H1 (cell line): ENCODE measurements around the gene MYO3A. TPM values are rescaled to one million over a fixed set of nuclear protein-coding genes. Genes with fewer than 3 reads are reported as not detected.

Experiments
- CTCF ChIA-PET: fragments of 300-600 bp; sonication (Branson Sonifier 250); formaldehyde crosslinking; loops from one replicate; lab custom pipeline; 2021; ENCODE audit not compliant: partially characterized antibody; lab: Charles Lee
- POLR2A ChIA-PET: fragments of 300-600 bp; sonication (Branson Sonifier 250); formaldehyde crosslinking; loops from one replicate; lab custom pipeline; 2021; ENCODE audit warnings: inconsistent platforms; ENCODE audit not compliant: partially characterized antibody; lab: Charles Lee
- DNase-seq, 2 experiments: peaks; one replicate each; pipeline versions ENCODE4 v3.0.0 to v3.0.0-alpha.2; 2010 to 2022; ENCODE audit warnings: low spot score in 2 of 2, low read depth in 1 of 2, mixed read lengths in 1 of 2
- FAIRE-seq: peaks from 2 replicates; lab custom pipeline; 2011; peaks lifted over from hg19 to GRCh38; lab: Jason Lieb, UNC
- H2AFZ ChIP-seq: 2 replicates; pipeline ENCODE4 v1.8.1; 2012; ENCODE audit warnings: low read length, inconsistent platforms
- H2AK5ac ChIP-seq: 2 replicates; pipeline ENCODE4 v1.6.1; 2013; ENCODE audit warnings: low read depth, low read length
- H2BK120ac ChIP-seq: replicated peaks from 2 replicates; pipeline ENCODE3; 2013; ENCODE audit warnings: low read depth, low read length, inconsistent platforms
- H2BK12ac ChIP-seq: 2 replicates; pipeline ENCODE4 v1.6.1; 2013; ENCODE audit warnings: low read depth, low read length
- H2BK15ac ChIP-seq: 2 replicates; pipeline ENCODE4 v1.6.1; 2013; ENCODE audit warnings: low read length
- H2BK20ac ChIP-seq: 2 replicates; pipeline ENCODE4 v1.6.1; 2013; ENCODE audit warnings: low read length
- H2BK5ac ChIP-seq: 2 replicates; pipeline ENCODE4 v1.6.1; 2013; ENCODE audit warnings: low read depth, low read length
- H3K14ac ChIP-seq: 2 replicates; pipeline ENCODE4 v1.6.1; 2013; ENCODE audit warnings: inconsistent platforms; ENCODE audit not compliant: insufficient read length
- H3K18ac ChIP-seq: 2 replicates; pipeline ENCODE4 v1.6.1; 2013; ENCODE audit warnings: low read length; ENCODE audit errors: extremely low read depth
- H3K23ac ChIP-seq: 2 replicates; pipeline ENCODE4 v1.6.1; 2013; ENCODE audit warnings: inconsistent platforms; ENCODE audit not compliant: insufficient read length
- H3K23me2 ChIP-seq: 2 replicates; pipeline ENCODE4 v1.6.1; 2013; ENCODE audit warnings: low read depth, low read length
- H3K27ac ChIP-seq: 2 replicates; pipeline ENCODE4 v1.6.1; 2011; ENCODE audit warnings: low read depth, low read length, inconsistent platforms
- H3K27me3 ChIP-seq, 4 experiments: replicated peaks in 1 of 4; 1 replicate in 1 of 4; 2 replicates in 3 of 4; pipeline versions ENCODE4 v1.6.1 to v1.8.1; 2011 to 2013; ENCODE audit warnings: low read length in 3 of 4, mild to moderate bottlenecking in 3 of 4, inconsistent platforms in 2 of 4, mixed read lengths in 2 of 4, moderate library complexity in 1 of 4; ENCODE audit not compliant: control insufficient read depth in 3 of 4, insufficient read depth in 3 of 4; ENCODE audit errors: extremely low read depth in 1 of 4
- H3K36me3 ChIP-seq, 4 experiments: 2 replicates each; pipeline versions ENCODE4 v1.6.1 to v1.8.1; 2011 to 2013; ENCODE audit warnings: mild to moderate bottlenecking in 4 of 4, low read length in 3 of 4, moderate library complexity in 2 of 4, control low read depth in 1 of 4, inconsistent platforms in 1 of 4; ENCODE audit not compliant: insufficient read depth in 4 of 4, control insufficient read depth in 2 of 4
- H3K4ac ChIP-seq: replicated peaks from 2 replicates; pipeline ENCODE3; 2013; ENCODE audit warnings: low read length, low read depth, mixed read lengths, inconsistent platforms; ENCODE audit not compliant: insufficient read length
- H3K4me1 ChIP-seq, 4 experiments: replicated peaks in 1 of 4; 1 replicate in 1 of 4; 2 replicates in 3 of 4; pipeline versions ENCODE4 v1.6.1 to v1.8.1; 2011 to 2013; ENCODE audit warnings: low read length in 3 of 4, inconsistent platforms in 2 of 4, mixed read lengths in 1 of 4; ENCODE audit not compliant: insufficient read depth in 4 of 4, control insufficient read depth in 3 of 4
- H3K4me2 ChIP-seq, 2 experiments: 2 replicates each; pipeline versions ENCODE4 v1.6.1 to v1.8.1; 2011 to 2013; ENCODE audit warnings: low read depth in 2 of 2, low read length in 2 of 2, control low read depth in 1 of 2, inconsistent platforms in 1 of 2, mild to moderate bottlenecking in 1 of 2; ENCODE audit not compliant: insufficient read depth in 1 of 2
- H3K4me3 ChIP-seq, 4 experiments: fragments of 200-600, 300-600 bp in 1 of 4; sonication (generic), shearing (Covaris generic), sonication (Bioruptor Twin) in 1 of 4; 2 replicates each; pipeline versions ENCODE4 v1.5.1 to v1.8.1; 2011 to 2016; ENCODE audit warnings: low read length in 4 of 4, low read depth in 3 of 4, control low read depth in 2 of 4, inconsistent platforms in 2 of 4, mild to moderate bottlenecking in 2 of 4, mixed read lengths in 1 of 4, moderate library complexity in 1 of 4; ENCODE audit not compliant: insufficient read depth in 2 of 4; ENCODE audit errors: extremely low read depth in 1 of 4
- H3K56ac ChIP-seq: replicated peaks from 2 replicates; pipeline ENCODE3; 2013; ENCODE audit warnings: low read depth, mild to moderate bottlenecking, mixed read lengths, low read length, inconsistent platforms; ENCODE audit not compliant: insufficient read length
- H3K79me1 ChIP-seq: 2 replicates; pipeline ENCODE4 v1.6.1; 2013; ENCODE audit warnings: low read depth, low read length, control low read depth
- H3K79me2 ChIP-seq, 2 experiments: 2 replicates each; pipeline versions ENCODE4 v1.6.1 to v1.8.1; 2012 to 2013; ENCODE audit warnings: low read length in 2 of 2, mild to moderate bottlenecking in 2 of 2, inconsistent platforms in 1 of 2; ENCODE audit not compliant: insufficient read depth in 2 of 2, control insufficient read depth in 1 of 2
- H3K9ac ChIP-seq, 4 experiments: replicated peaks in 1 of 4; 1 replicate in 1 of 4; 2 replicates in 3 of 4; pipeline versions ENCODE4 v1.6.1 to v1.8.1; 2011 to 2013; ENCODE audit warnings: low read depth in 3 of 4, low read length in 3 of 4, control low read depth in 2 of 4, mild to moderate bottlenecking in 2 of 4, moderate library complexity in 2 of 4, inconsistent platforms in 1 of 4; ENCODE audit errors: extremely low read depth in 1 of 4
- H3K9me3 ChIP-seq, 2 experiments: 2 replicates each; pipeline versions ENCODE4 v1.6.1 to v1.8.1; 2012 to 2013; ENCODE audit warnings: mild to moderate bottlenecking in 2 of 2, moderate library complexity in 2 of 2, control low read depth in 1 of 2, inconsistent platforms in 1 of 2, low read depth in 1 of 2, low read length in 1 of 2, mixed read lengths in 1 of 2; ENCODE audit not compliant: insufficient read depth in 2 of 2
- H4K20me1 ChIP-seq, 2 experiments: replicated peaks in 1 of 2; 2 replicates each; pipeline versions ENCODE3 to v1.8.1; 2011 to 2013; ENCODE audit warnings: inconsistent platforms in 2 of 2, low read length in 2 of 2, mild to moderate bottlenecking in 1 of 2; ENCODE audit not compliant: insufficient read depth in 2 of 2, control insufficient read depth in 1 of 2
- H4K5ac ChIP-seq: 2 replicates; pipeline ENCODE4 v1.6.1; 2013; ENCODE audit warnings: low read length, low read depth, mixed read lengths, inconsistent platforms; ENCODE audit not compliant: insufficient read length
- H4K8ac ChIP-seq: 2 replicates; pipeline ENCODE4 v1.8.0; 2013; ENCODE audit warnings: mild to moderate bottlenecking, moderate library complexity, low read length, inconsistent platforms; ENCODE audit not compliant: insufficient read depth; ENCODE audit errors: extremely low read depth
- H4K91ac ChIP-seq: replicated peaks from 2 replicates; pipeline ENCODE3; 2013; ENCODE audit warnings: low read length, mixed read lengths, inconsistent platforms; ENCODE audit not compliant: insufficient read length
- MAFK ChIP-seq: IDR thresholded peaks from 2 replicates; pipeline ENCODE4 v1.6.1; 2012; ENCODE audit warnings: low read depth, mild to moderate bottlenecking, improper control_type of control experiment, low read length
- WGBS, 2 experiments: shearing (Covaris generic) in 1 of 2; methylation state at CpG; one replicate each; pipeline versions ENCODE4 v1.1.6 to v1.1.7; 2013 to 2015; ENCODE audit warnings: low lambda C conversion rate in 2 of 2, mixed read lengths in 2 of 2, inconsistent platforms in 1 of 2, low coverage in 1 of 2, missing lambda C conversion rate in 1 of 2; ENCODE audit not compliant: insufficient replicate concordance in 2 of 2, insufficient coverage in 1 of 2, insufficient read length in 1 of 2; ENCODE audit errors: extremely low coverage in 1 of 2, missing lambda C conversion rate in 1 of 2; 5-methylcytosine and 5-hydroxymethylcytosine counted together
- polyA plus RNA-seq, 7 experiments: library from polyadenylated mRNA; depleted of rRNA in 3 of 7; stranded (reverse) in 5 of 7; unstranded in 2 of 7; fragments of >200 nt in 5 of 7; fragments of 200-250 nt in 2 of 7; gene quantifications; 1 replicate in 5 of 7; 2 replicates in 1 of 7; 4 replicates in 1 of 7; pipeline versions ENCODE4 v1.2.1 to v1.2.3, GENCODE V29; 2011 to 2013; ENCODE audit warnings: missing spikeins in 2 of 7, mixed read lengths in 2 of 7
- total RNA-seq: library from RNA; stranded (reverse); fragmentation: NEBNext Ultra II Directional; extraction: Animal tissue kit (Norgen Biotek cat#: 25700); gene quantifications from 2 replicates; pipeline ENCODE4 v1.2.1, GENCODE V29; 2021

Gene MYO3A
- total and polyA plus RNA-seq, 2 of the 8 experiments (the other 6 are each of a cell fraction or from before 2014, with no cell fraction given), result 3.9 to 5.3 TPM

DNA sequence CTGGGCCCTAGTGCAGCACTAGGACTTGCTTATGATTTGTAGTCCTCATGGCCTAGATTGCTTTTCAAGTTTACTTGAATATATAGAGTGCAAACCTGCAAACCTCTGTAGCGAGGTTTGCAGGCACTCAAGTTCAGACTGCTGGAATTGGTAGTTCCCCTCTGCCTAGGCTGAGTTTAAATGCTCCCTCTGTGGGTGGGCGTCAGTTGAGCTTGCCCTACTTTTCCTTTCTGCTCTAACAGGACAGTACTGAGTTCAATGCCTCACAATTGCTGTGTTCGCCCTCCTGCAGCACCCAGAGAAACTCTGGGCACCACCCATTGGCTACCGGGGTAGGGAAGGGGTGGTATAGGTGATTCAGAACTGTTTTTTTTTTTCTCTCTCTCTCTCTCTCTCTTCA is 31.6 kb downstream of the MYO3A start:
- Histone ChIP-seq H3K9me3 (no peaks in the 10 kb centered on the region), H4K91ac (no peak overlapping the region), H3K36me3 (no peaks in the 10 kb centered on the region), H3K18ac (peak overlapping the region; percentile 13; the same call in 1 of the 2 replicates), H3K9ac (no peak overlapping the region), H3K4ac (no peak overlapping the region), H2BK5ac (no peak overlapping the region), H2BK120ac (no peak overlapping the region), H3K4me1 (0 out of 7 replicates have a peak, but pooled peaks cover 0 to 2% (median 0%) of the 10 kb centered on the region in 4 experiments), H2AFZ (no peak overlapping the region), H3K14ac (no peak overlapping the region), H3K23ac (no peak overlapping the region), H3K27ac (no peak overlapping the region), H2BK20ac (no peak overlapping the region), H3K4me2 (no peak overlapping the region), H3K56ac (no peak overlapping the region), H4K5ac (no peak overlapping the region), H2BK12ac (no peak overlapping the region), H3K79me2 (no peaks in the 10 kb centered on the region), H4K8ac (no peak overlapping the region), H3K23me2 (no peaks in the 10 kb centered on the region), H4K20me1 (peaks cover 0 to 2% of the 10 kb centered on the region in 2 experiments), H3K27me3 (no peaks in the 10 kb centered on the region), H2BK15ac (no peak overlapping the region), H2AK5ac (no peak overlapping the region), H3K4me3 (no peak overlapping the region), H3K79me1 (no peaks in the 10 kb centered on the region)
- DNase-seq (no peak), FAIRE-seq (no peak)
- TF ChIP-seq MAFK, result no peak
- WGBS, 2 experiments, result 86% methylated on average over 4 of the region's 4 CpGs; no CpG with 5 or more reads in 1 of the 2 experiments
- CTCF ChIA-PET, result no interaction called here
- POLR2A ChIA-PET, result no interaction called here
